NCI-H1694 (cell line): ENCODE results near the gene SLC35F3.
"Not testable (repeated sequence)": the region's sequence is repeated elsewhere in the genome, so short reads cannot be mapped to it uniquely, and the experiment has no call there.

Experiments used
- DNase-seq: peaks from one replicate; lab custom pipeline; 2025; lab: John Stamatoyannopoulos, UW

SLC35F3 gene

DNA sequence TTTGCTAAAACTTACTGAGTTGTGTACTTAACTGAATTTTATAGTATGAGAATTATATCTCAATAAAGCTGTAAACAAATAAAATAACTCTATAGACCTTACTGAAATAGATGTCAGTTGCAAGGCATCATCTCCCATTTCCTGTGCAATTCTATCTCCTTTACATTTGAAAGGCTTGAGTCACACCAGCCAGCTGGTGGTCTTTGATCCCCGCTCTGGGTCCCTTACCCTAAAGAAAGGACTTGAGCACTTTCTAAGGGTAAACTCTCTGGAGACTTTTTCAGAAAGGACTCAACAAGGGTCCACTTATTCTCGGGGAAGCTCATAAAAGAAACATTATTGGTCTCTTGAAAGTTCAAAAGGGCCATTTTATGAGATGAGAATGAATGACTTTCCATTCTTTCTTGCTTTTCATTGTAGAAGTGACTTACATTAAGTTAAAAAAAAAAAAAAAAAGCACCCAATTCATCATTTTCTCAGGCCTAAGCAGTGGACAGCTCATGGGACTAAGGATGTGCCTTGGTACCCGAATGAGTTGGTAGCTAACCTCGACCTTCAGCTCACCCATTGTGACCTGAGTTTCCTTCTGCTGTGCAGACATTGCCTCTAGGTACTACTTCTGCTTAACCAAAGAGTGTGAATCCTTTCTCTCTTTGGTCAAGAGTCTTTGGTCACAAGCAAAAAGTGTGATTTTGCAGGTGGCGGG, 321.8 kb downstream of the SLC35F3 start:
- no peak for DNase-seq

DNA sequence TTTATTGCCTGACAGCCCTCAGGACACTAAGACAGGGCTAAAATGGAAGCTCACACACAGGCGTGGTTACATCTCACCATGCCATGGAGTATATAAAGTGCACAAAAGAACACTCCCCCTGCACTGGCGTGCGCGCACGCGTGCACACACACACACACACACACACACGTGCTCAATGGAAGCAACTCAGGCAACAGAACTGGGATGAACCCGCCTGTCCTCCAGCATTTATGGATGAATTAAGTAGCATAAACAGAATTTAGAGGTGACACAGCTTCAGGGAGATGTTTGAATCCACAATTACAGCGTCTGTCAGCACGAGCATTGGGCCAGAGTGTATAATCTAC, 322.3 kb downstream of the SLC35F3 start:
- no peak for DNase-seq

DNA sequence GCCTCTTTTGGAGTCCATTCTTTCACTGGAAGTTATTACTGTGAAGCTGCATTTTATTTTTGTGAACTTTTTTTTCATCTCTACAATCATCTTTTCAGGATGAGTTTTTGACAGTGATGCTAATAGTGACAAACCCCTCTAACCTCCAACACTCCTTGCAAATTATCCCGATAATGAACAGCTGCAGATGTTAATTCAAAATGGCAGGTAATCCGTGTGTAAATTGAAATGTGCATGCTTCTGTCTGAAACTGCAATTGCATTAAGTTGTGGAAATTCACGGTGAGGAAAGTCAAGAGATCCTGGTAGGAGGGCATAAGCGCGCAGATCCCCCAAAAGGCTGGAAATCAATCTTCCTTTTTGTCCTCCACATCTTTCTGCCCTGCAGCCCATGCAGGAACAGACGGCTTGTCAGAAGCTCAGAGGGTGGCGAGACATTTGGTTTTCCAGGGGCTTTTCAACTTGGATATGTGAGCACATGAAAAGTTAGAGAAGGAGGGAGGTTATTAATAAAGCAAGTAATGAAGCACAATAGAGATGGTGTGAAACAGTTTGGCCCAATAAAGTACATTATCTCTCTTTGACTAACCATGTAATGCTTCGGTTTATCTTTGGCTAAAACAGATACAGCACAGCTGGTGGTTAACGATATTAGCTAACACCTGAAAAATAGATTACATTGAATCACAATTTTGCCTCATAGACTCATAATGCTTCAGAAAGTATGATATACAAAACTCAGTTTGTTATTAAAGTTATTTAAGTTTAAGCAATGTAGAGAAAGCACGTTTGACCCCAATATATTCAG, 325.3 kb downstream of the SLC35F3 start:
- DNase-seq = no peak

DNA sequence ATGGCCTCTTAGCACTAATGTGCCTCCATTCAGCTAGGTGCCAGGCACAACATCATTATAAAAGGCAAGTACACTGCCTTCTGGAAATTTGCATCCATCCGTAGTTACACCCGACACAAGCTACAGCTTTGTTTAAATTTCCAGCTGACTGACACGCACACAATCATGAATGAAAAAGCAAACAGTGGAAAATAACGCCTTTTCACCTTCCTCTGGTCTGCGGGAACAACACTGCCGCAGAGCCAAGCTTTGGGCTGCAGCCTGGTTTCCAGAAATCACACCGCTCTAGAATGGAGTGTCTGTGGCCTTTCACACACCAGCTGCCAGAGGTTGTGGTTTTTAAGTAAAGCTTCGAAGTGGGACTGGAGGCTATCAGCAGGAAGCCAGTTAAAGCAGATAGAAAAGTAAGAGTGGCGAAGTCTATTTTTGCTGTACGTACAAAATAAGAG, 326.0 kb downstream of the SLC35F3 start:
- DNase-seq = no peak

DNA sequence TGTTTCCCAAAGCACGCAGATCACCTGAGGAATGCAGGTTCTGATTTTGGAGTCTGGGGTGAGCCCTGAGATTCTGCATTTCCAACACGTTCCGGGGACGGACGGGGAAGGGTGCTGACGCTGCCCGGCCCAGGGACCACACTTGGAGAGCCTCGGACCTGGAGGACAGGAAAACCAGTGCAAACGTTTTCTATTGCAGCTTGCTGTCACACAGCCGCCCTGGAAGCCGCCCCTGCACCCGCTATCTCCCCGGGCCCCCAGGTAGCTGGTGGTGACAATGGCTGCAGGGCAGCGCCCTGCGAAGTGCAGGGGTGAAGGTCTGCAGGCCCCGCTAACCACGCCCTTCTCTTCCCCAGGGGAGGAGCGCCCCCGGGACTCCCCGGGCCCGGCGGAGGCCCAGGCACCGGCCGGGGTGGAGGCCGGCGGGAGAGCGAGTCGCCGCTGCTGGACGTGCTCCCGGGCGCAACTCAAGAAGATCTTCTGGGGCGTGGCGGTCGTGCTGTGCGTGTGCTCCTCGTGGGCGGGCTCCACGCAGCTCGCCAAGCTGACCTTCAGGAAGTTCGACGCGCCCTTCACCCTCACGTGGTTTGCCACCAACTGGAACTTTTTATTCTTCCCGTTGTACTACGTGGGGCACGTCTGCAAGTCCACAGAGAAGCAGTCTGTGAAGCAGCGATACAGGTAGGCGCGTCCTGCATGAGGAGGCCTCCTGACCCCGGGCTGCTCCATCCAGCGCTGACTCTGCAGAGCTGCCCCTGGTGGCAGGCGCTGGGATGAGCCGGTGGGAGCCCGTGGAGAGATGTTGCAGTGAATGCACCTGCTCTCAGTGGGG, 326.8 kb downstream of the SLC35F3 start:
- DNase-seq = no peak

DNA sequence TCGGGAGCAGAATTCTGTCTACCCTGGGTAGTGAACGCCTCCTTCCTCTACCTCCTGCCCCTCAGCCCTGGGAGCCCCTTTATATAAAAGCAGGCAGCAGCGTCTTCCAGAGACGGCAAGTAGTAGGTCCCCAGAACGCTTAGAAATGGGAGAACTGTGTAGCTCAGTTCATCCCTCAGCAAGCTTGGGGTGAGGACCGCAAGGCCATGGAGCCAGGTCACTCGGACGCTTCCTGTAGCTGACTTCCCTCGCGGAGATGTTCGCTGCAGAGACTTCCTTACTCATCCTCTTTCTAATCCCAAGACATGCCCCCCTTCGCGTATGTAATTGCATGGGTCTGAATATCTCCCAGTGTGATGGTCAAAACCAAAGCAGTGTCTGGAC, 327.4 kb downstream of the SLC35F3 start:
- no peak for DNase-seq

DNA sequence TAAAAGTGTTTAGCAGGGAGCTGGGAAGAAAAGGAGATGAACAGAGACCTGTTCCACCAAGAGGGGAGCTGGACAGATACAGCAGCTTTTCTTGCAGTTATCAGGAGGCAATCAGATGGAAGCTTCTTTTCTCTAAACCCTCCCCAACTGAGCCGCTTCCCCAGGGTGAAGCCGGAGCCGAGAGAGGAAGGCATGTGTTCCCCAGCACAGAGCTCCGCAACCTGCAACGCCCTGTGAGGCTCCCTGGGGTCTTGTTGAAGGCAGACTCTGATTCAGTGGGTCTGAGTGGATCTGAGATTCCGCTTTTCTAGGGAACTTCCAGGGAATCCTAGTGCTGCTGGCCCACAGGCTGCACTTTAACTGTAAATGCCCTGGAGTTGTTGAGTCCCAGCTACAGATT, 329.7 kb downstream of the SLC35F3 start:
- DNase-seq = no peak

DNA sequence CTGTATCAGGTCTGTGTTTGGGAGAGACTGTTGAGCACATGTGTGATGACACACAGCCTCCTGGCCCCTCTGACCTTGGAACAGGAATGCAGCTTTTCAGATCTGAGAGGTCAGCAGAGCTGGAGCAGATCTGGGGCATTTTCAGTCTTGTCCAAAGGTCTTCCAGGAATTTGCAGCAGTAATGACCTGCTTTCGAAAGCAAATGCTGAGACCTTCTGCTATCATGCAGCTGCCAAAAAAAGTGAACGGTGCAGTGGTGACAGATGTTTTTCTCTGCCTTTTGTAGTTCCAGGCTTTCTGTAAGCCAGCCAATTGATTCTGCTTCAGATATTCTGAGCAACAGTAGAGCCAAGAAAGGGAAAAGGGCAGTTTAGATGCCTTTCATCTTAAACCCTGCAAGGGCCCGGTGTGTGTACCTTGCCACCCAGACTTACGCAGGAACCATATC, 331.0 kb downstream of the SLC35F3 start:
- peak; percentile 23 for DNase-seq

DNA sequence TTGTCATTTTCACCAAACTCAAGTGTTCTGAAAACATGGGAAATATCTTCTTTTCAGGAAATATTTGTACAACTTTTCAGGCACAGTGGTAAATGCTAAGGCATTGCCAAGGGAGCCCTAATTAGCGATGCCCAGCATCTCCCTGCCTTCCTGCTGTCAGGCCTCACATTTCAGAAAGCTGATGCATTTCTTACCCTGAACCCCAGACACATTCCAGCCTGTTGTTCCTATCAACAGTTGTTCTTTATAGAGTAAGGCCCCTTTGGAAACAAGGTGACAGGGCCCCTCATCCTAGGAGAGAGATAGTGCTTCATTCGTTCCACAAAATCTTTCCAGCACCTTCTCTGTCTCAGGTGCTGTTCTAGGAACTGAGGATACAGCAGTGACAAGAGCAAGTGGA, 332.9 kb downstream of the SLC35F3 start:
- no peak for DNase-seq

DNA sequence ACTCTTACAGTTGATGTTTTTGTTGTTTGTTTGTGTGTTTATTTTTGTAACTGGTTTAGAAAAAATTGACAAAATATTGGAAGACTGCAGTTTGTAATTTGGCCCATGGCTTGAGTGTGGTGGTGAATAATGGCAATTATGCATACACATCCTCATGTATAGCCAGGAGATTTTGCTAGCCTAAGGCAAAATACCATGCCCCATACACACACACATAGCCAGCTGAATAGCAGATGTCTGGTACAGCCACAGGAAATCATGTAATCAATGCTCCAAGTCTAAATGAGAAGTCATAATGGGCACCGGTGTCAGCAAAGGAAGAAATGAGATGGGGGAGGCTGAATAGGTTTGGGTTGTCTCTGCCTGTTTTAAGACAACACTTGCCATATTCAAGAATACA, 333.6 kb downstream of the SLC35F3 start:
- no peak for DNase-seq

DNA sequence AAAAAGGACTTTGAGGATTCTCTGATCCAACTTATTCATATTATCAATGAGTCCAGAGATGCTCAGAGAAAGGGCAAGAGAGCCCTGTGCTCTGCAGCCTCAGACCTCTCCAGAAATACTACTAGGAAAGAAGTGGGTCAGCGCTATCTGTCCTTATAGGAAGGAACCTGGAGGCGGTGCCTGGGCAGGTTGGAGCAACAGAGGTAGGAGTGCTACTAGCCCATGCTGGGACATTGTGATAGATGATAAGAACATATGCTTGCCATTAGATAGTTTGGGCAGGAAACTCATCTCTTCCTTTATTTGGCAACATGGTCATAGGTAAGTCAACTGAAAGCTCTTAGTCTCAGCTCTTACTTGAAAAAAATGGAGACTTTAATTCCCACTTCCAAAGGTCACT, 335.0 kb downstream of the SLC35F3 start:
- no peak for DNase-seq

DNA sequence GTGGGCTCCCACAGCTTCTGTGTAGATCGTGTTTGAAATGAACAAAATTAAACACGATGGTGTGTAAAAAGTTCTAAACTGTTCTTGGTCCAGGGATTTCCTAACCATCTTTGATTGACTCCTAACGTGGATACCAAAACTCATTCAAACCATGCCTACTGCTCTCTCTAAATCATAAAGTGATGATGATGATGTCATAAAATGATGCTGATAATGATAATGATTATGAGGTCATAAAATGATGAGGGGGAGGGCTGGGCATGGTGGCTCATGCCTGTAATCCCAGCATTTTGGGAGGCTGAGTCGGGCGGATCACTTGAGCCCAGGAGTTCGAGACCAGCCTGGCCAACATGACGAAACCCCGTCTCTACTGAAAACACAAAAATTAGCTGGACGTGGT, 335.5 kb downstream of the SLC35F3 start:
- DNase-seq = no peak

DNA sequence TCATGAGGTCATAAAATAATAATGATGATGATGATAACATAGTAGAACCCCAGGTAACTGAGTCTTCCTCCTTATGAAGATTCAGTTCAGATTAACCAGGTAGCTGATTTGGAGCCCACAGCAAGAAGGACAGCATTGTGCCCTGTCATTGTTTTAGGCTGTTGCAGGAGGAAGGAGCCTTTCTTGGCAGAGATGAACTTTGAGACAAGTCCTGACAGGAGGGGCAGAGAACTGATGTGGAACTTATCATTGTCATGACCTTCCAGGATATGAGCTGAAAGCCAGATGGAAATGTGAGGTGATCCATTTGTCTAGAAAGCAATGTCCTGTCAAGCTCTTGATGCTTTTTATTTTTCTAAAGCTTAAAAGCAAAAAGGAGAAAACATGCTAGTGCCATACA, 336.2 kb downstream of the SLC35F3 start:
- DNase-seq = no peak

DNA sequence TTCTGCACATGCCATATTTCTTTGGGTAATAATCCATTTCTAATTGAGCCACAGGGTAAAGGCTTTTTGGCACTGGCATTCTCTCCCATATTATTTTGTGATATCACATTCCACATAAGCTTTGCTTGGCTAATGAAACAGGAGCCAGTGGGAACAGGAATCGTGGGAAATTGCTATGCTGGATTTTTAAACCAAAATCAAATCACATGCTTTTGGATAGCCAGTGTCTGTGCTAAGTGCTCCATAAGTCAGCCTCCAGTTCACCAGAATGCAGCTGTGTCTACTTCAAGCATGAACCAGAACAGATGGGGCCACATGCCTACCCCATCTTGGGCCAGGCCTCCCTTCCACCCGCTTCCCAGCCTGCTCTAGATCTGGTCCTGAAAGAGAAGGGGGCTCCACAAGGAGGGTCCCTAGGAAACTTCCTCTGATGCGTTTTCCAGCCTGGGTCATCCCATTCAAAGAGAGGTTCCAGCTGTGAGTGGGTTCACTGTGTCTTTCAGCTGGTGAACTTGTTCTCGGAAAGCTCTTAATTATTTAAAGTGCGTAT, 337.5 kb downstream of the SLC35F3 start:
- no peak for DNase-seq

DNA sequence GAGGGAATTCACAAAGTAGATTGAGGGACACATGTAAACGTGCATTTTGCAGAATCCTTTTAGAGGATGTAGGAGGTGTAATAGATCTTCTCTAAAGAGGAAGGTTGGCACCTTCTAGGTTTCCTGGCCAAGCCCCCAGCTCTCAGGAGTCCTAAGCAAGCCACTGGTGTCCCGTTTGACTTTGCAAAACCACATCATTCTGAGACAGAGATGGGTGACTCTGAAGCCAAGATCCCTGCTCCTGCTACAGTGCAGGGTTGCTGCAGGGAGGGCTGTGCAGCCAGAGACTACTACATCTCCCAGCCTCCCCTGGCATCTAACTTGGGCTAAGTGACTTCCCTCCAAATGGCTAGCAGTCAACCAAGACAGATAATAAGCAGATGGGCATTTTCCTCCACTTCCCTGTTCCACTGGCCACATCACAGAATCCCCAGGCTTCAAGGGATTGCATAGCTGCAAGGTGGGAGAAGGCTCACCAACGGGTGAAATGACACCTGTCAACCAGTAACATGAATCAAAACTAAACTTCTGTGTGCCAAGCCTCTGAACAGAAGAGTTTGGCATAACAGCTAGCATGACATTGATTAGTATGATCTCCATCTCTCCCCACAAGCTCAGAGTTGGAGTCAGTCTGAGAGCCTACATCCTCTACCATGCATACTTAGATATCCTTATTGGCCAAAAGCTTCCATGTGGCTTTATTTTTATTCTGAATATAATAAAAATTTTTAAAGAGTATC, 339.2 kb downstream of the SLC35F3 start:
- no peak for DNase-seq

DNA sequence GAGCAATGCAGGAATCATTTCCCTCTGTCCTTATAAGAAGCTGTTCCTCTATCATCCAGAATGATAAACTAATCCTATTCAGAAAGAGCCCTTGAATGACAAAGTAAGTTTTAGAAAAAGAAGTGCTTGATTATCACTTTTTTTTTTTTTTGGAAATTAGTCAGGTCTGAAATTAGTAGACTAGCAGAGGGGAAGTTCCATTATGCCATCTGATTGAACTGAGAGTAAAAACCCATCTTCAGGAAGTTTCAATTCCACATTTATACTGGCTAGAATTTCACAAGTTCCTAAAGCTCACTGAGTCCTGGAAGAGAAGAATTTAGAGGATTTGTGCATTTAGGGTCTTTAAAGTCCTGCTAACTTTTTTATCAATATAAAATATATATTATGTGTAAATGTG, 340.0 kb downstream of the SLC35F3 start:
- no peak for DNase-seq

DNA sequence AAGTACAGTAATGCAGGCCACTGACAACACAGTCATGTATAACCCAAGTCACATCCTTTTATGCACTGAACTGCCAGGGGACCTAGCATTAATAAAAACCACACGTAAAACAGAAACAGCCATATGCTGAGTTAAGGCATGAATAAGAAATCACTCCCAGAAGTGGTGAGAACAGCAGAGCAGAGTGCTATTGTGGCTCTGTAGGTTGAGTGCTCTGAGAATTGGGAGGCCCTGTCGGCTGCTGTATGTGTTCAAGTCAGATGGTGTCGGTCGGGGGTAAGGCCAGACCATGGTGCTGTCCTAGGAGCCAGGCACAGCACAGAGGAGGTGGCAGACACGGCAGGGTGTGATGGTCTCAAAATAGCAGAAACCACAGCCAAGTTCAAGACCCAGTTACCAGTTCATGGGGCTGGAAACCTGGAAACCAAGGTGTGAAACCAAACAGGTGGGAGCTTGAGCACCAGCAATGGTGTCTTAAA, 342.2 kb downstream of the SLC35F3 start:
- no peak for DNase-seq

DNA sequence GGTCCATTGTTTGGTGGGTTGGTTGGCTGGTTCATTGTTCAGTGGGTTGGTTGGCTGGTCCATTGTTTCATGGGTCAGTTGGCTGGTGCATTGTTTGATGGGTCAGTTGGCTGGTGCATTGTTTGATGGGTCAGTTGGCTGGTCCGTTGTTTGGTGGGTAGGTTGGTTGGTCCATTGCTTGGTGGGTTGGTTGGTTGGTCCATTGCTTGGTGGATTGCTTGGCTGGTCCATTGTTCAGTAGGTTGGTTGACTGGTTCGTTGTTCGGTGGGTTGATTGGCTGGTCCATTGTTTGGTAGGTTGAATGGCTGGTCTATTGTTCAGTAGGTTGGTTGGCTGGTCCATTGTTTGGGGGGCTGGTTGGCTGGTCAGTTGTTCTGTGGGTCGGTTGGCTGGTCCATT, 343.3 kb downstream of the SLC35F3 start:
- DNase-seq = not testable (repeated sequence)

DNA sequence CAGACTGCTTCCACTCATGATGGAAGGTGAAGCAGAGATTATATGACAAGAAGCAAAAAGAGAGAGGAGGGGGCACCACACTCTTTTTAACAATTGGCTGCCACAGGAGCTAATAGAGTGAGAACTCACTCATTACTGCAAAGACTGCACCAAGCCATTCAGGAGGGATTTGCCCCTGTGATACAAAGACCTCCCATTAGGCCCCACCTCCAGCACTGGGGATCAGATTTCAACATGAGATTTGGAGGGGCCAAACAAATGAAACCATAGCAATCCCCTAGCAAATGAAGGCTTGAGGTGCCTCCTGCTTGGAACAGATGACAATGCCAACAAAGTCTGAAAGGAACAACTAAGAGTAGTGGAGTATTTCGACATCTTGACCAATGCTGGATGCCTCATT, 346.3 kb downstream of the SLC35F3 start:
- no peak for DNase-seq

DNA sequence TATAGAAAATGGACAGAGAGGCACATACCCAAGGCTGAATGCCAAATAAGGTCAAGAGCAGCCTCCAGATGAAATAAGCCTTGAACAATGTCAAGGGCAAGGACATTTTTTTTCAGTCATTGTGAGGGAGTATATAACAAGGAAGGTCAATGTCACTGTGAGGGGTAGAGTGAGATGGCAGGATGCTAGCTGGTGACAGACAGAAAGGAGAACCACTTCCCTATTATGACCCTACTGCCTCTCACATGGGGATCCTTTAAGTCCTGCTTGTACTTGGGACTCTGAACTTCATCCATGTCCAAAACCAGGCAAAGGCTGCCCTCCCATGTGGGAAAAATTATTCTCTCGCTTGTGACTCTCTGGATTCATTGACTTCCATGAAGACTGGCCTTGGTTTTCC, 349.3 kb downstream of the SLC35F3 start:
- no peak for DNase-seq

DNA sequence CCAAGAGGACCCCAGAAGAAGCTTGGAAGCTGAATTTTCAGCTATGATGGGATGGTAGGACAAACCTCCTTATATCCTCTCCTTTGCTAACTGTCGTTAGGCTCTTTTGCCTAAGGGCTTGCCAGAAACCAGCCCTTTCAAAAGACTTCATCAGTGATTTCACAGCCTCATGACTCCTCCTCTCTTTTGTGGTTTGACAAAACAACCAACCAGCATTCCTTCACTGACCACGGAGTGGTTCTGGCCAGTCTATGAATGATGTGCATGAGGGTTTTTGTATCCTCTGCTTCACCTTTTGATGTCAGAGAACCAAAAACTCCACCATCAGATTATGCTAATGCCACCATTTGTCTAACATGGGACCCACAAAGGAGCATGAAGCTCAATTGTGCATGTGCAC, 351.9 kb downstream of the SLC35F3 start:
- no peak for DNase-seq

DNA sequence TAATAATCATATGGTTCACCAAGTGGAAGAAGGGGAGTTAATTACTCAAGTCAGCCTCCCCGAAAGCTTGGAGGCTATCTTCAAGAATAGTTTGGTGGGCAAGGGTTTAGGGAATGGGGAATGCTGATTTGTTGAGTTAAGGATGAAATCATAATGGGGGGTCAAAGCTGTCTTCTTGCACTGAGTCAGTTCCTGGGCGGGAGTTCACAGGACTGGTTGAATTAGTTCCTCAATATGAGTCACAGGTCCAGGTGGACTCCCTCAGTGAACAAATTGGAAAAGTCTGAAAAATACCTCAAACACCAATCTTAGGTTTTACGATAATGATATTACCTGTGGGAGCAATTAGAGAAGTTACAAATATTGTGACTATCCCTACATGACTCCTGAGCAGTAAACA, 353.6 kb downstream of the SLC35F3 start:
- no peak for DNase-seq
